Measurements from ENCODE around the gene SHMT2. TPM values are rescaled to one million over a fixed set of nuclear protein-coding genes. Genes with fewer than 3 reads are reported as not detected.

The SHMT2 gene
- total RNA-seq, 2 donors from 2014 or later, result 49.6 to 51.4 TPM

DNA sequence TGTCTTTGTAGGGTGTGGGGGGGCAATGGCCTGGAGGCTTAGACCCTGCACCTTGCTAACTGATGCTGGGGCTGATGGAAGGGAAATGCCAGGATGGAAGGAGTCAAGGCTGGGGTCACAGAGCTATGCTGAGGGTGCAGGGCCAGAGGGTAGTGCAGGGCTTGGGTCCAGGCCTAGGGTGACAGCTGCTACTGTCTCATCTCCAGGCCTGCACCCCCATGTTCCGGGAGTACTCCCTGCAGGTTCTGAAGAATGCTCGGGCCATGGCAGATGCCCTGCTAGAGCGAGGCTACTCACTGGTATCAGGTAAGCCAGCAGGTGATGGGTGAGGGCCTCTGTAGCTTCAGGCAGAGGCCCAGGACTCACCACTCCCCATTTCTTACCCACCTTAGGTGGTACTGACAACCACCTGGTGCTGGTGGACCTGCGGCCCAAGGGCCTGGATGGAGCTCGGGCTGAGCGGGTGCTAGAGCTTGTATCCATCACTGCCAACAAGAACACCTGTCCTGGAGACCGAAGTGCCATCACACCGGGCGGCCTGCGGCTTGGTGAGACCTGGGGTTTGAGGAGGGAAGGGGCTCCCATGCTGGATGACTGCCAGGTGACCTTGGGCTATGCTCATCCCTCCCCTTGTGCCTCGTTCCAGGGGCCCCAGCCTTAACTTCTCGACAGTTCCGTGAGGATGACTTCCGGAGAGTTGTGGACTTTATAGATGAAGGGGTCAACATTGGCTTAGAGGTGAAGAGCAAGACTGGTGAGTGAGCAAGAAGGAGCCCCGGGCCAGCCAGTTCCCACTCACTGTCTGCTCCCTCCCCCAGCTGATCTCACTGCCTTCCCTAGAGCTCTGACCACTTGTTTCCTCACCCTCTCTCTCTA is 4.1 kb downstream of the SHMT2 start:
- H3K27ac ChIP-seq, result no peak overlapping the region
- WGBS, result 89% methylated on average over 15 of the region's 15 CpGs
- DNase-seq (ENCODE audit: low spot score), result no peak
- H3K36me3 ChIP-seq, result no peaks in the 10 kb centered on the region
- no peak overlapping the region for H3K4me3 ChIP-seq
- peaks cover 14% of the 10 kb centered on the region for H3K4me1 ChIP-seq (replicated peaks)
- intact Hi-C loops (cut with DNase I), result no loop called here
- no peaks in the 10 kb centered on the region for H3K9me3 ChIP-seq
- TF ChIP-seq, protein P1, sequence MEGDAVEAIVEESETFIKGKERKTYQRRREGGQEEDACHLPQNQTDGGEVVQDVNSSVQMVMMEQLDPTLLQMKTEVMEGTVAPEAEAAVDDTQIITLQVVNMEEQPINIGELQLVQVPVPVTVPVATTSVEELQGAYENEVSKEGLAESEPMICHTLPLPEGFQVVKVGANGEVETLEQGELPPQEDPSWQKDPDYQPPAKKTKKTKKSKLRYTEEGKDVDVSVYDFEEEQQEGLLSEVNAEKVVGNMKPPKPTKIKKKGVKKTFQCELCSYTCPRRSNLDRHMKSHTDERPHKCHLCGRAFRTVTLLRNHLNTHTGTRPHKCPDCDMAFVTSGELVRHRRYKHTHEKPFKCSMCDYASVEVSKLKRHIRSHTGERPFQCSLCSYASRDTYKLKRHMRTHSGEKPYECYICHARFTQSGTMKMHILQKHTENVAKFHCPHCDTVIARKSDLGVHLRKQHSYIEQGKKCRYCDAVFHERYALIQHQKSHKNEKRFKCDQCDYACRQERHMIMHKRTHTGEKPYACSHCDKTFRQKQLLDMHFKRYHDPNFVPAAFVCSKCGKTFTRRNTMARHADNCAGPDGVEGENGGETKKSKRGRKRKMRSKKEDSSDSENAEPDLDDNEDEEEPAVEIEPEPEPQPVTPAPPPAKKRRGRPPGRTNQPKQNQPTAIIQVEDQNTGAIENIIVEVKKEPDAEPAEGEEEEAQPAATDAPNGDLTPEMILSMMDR (IDR thresholded peaks at IDR 0.05), result no peak
- TF ChIP-seq POLR2A (IDR thresholded peaks at IDR 0.05), result no peak
- TF ChIP-seq POLR2AphosphoS5 (IDR thresholded peaks at IDR 0.05), result no peak
- no peaks in the 10 kb centered on the region for H3K27me3 ChIP-seq (replicated peaks; ENCODE audit: insufficient read depth)

- Histone ChIP-seq H3K4me1 (replicated peaks) (peaks cover 13% of the 10 kb centered on the region), H3K27me3 (replicated peaks; ENCODE audit: insufficient read depth) (no peaks in the 10 kb centered on the region), H3K27ac (no peak overlapping the region), H3K4me3 (no peak overlapping the region), H3K36me3 (no peaks in the 10 kb centered on the region), H3K9me3 (no peaks in the 10 kb centered on the region)
- DNase-seq (ENCODE audit: low spot score), result no peak
- intact Hi-C loops (cut with DNase I), result no loop called here
- no peak for TF ChIP-seq POLR2A (IDR thresholded peaks at IDR 0.05)
- TF ChIP-seq, protein P1 (IDR thresholded peaks at IDR 0.05), result no peak
- no peak for TF ChIP-seq POLR2AphosphoS5 (IDR thresholded peaks at IDR 0.05)
- 92% methylated on average over 3 of the region's 3 CpGs for WGBS
Observed at GRCh38 chr12:57234233-57234570, 4.7 kb downstream of the SHMT2 start.

DNA sequence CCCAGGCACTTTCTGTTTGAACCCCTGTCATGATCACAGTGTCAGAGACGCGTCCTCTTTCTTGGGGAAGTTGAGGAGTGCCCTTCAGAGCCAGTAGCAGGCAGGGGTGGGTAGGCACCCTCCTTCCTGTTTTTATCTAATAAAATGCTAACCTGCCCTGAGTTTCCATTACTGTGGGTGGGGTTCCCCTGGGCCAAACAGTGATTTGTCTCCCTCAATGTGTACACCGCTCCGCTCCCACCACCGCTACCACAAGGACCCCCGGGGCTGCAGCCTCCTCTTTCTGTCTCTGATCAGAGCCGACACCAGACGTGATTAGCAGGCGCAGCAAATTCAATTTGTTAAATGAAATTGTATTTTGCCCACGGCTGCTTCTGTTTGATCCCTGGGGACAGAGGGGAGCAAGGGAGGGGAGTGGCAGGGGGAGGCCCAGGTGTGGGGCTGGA is 5.1 kb downstream of the SHMT2 start:
- intact Hi-C loops (cut with DNase I), result no loop called here
- peaks cover 11% of the 10 kb centered on the region for H3K4me1 ChIP-seq (replicated peaks)
- no peaks in the 10 kb centered on the region for H3K9me3 ChIP-seq
- WGBS, result 88% methylated on average over 10 of the region's 10 CpGs
- no peak overlapping the region for H3K27ac ChIP-seq
- H3K27me3 ChIP-seq (replicated peaks; ENCODE audit: insufficient read depth), result no peaks in the 10 kb centered on the region
- TF ChIP-seq POLR2AphosphoS5 (IDR thresholded peaks at IDR 0.05) (no peak), POLR2A (IDR thresholded peaks at IDR 0.05) (no peak)
- H3K36me3 ChIP-seq, result no peaks in the 10 kb centered on the region
- no peak for DNase-seq (ENCODE audit: low spot score)
- H3K4me3 ChIP-seq, result no peak overlapping the region

DNA sequence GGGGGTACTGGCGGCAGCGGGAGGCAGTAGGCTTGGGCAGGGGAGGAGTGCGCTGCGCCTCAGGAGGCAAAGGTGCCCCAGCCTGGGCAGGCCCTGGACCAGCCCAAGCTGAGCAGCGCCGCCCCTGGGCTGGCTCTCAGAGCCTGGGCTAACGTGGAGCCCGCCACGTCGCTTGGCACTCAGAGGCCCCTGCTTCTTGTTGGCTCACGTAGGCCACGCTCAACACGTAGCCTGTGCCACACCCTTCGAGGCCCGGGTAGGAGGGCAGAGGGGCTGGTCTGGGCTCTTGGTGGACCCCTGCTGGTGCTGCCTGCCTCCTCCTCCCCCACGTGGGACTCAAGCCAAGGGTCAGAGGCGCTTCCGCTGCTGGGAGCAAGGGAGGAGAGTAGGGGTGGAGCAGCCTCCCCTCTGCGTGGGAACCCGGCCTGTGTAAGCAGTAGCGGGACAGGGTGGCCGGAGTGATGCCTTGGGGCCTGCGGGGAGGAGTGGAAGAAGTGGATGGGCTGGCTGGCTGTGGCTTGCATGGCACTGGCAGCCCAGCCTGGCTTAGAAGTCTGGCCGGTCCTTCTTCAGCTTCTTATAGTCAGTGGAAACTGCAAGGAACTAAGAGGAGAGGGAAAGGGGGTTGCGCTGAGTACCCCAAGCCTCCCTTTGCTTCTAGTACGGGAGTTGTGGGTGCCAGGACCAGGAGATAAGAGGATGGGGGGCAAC is 5.7 kb downstream of the SHMT2 start:
- Histone ChIP-seq H3K4me3 (no peak overlapping the region), H3K36me3 (no peaks in the 10 kb centered on the region), H3K4me1 (replicated peaks) (peaks cover 13% of the 10 kb centered on the region), H3K27ac (no peak overlapping the region), H3K9me3 (no peaks in the 10 kb centered on the region), H3K27me3 (replicated peaks; ENCODE audit: insufficient read depth) (no peaks in the 10 kb centered on the region)
- 70% methylated on average over 26 of the region's 26 CpGs for WGBS
- DNase-seq (ENCODE audit: low spot score), result no peak
- TF ChIP-seq POLR2A (IDR thresholded peaks at IDR 0.05), result no peak
- no peak for TF ChIP-seq POLR2AphosphoS5 (IDR thresholded peaks at IDR 0.05)
- TF ChIP-seq, protein P1 (IDR thresholded peaks at IDR 0.05), result no peak
- intact Hi-C loops (cut with DNase I), result no loop called here

DNA sequence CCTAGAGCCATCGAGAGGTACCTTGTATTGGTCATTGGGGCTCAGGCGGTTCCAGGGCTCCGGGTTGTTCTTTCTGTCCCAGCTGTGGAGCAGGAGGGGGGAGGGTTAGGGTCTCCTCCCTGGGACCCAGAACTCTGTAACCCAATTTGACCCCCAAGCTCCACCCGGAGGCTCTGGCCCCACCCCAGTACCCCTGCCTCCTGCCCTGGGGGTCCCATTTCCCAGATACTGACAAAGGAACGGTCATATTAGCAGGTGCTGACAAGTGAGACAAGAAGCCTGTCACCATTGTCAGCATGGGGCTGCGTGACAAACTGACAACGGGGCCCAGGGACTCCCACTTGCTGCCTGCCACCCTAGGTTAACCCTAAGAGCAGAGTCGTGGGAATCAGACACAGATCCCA is 6.2 kb downstream of the SHMT2 start:
- Histone ChIP-seq H3K9me3 (no peaks in the 10 kb centered on the region), H3K27me3 (replicated peaks; ENCODE audit: insufficient read depth) (no peaks in the 10 kb centered on the region), H3K4me1 (replicated peaks) (peaks cover 13% of the 10 kb centered on the region), H3K36me3 (no peaks in the 10 kb centered on the region), H3K27ac (no peak overlapping the region), H3K4me3 (no peak overlapping the region)
- DNase-seq (ENCODE audit: low spot score), result no peak
- 67% methylated on average over 8 of the region's 8 CpGs for WGBS
- intact Hi-C loops (cut with DNase I), result no loop called here
- no peak for TF ChIP-seq POLR2A (IDR thresholded peaks at IDR 0.05)
- TF ChIP-seq, protein P1 (IDR thresholded peaks at IDR 0.05), result no peak
- no peak for TF ChIP-seq POLR2AphosphoS5 (IDR thresholded peaks at IDR 0.05)

Data from prostate gland (tissue), 2 donors.